CD4-positive, alpha-beta T cell treated with Interleukin-10 for 1 hour (primary cell): ENCODE results near the gene MAP3K21.
A peak's percentile ranks its signal among the peaks of the same experiment; 100 is the strongest.

ENCODE experiments used
- DNase-seq: peaks from one replicate; pipeline ENCODE4 v3.0.0-alpha.2; 2020

MAP3K21 gene

GRCh38 chr1:233360525-233361102, 33.1 kb downstream of the MAP3K21 start:
- DNase-seq = no peak

GRCh38 chr1:233361876-233362275, 34.4 kb downstream of the MAP3K21 start:
- DNase-seq = no peak

- no peak for DNase-seq
These were observed 35.2 kb downstream of the MAP3K21 start for GRCh38 chr1:233362743-233363142.

- DNase-seq = no peak
These were observed 36.5 kb downstream of the MAP3K21 start for GRCh38 chr1:233364026-233364425.

GRCh38 chr1:233364695-233365539, 37.4 kb downstream of the MAP3K21 start:
- peak; percentile 6 for DNase-seq

- DNase-seq = no peak
These were observed 39.1 kb downstream of the MAP3K21 start for GRCh38 chr1:233366575-233366974.

GRCh38 chr1:233367057-233367803, 39.7 kb downstream of the MAP3K21 start:
- no peak for DNase-seq

GRCh38 chr1:233368106-233368788, 40.7 kb downstream of the MAP3K21 start:
- no peak for DNase-seq

- DNase-seq = no peak
These were observed 41.2 kb downstream of the MAP3K21 start for GRCh38 chr1:233368789-233369130.

- DNase-seq = no peak
These were observed 44.9 kb downstream of the MAP3K21 start for GRCh38 chr1:233372218-233373120.

- no peak for DNase-seq
These were observed 45.7 kb downstream of the MAP3K21 start for GRCh38 chr1:233373226-233373625.

- DNase-seq = no peak
These were observed 48.1 kb downstream of the MAP3K21 start for GRCh38 chr1:233375653-233376052.

GRCh38 chr1:233376382-233377110, 49.0 kb downstream of the MAP3K21 start:
- DNase-seq = no peak

GRCh38 chr1:233379869-233380438, 52.4 kb downstream of the MAP3K21 start:
- DNase-seq = no peak

GRCh38 chr1:233381806-233382205, 54.3 kb downstream of the MAP3K21 start:
- DNase-seq = no peak

- no peak for DNase-seq
These were observed 56.5 kb downstream of the MAP3K21 start for GRCh38 chr1:233383984-233384383.

- no peak for DNase-seq
These were observed 58.8 kb downstream of the MAP3K21 start for GRCh38 chr1:233386336-233386735.

GRCh38 chr1:233387585-233387984, 60.1 kb downstream of the MAP3K21 start:
- no peak for DNase-seq

GRCh38 chr1:233389169-233389568, 61.6 kb downstream of the MAP3K21 start:
- DNase-seq = no peak

- no peak for DNase-seq
These were observed 62.4 kb downstream of the MAP3K21 start for GRCh38 chr1:233389893-233390292.
